GM23248 (cell line): ENCODE measurements around the gene KCNH2. TPM values are rescaled to one million over a fixed set of nuclear protein-coding genes. Genes with fewer than 3 reads are reported as not detected.

ENCODE experiments used
- DNase-seq: peaks from one replicate; pipeline ENCODE4 v3.0.0-alpha.2; 2015
- H2AFZ ChIP-seq: fragments of 200-600 bp; sonication (generic); 2 replicates; pipeline ENCODE4 v1.6.1; 2016; ENCODE audit warnings: antibody characterized with exemption
- H3F3A ChIP-seq: fragments of 200-600 bp; sonication (generic); 2 replicates; pipeline ENCODE4 v1.6.1; 2016; ENCODE audit warnings: mild to moderate bottlenecking, antibody characterized with exemption, mixed run types; ENCODE audit not compliant: insufficient read depth
- H3K27ac ChIP-seq: fragments of 200-600 bp; sonication (generic); 2 replicates; pipeline ENCODE4 v1.5.1; 2016; ENCODE audit warnings: mild to moderate bottlenecking
- H3K27me3 ChIP-seq: fragments of 200-600 bp; sonication (generic); replicated peaks from 2 replicates; pipeline ENCODE4 v1.6.1; 2016; ENCODE audit warnings: mild to moderate bottlenecking; ENCODE audit not compliant: insufficient read depth
- H3K36me3 ChIP-seq: fragments of 200-600 bp; sonication (generic); 2 replicates; pipeline ENCODE4 v1.6.1; 2016; ENCODE audit warnings: low read depth, mild to moderate bottlenecking
- H3K4me1 ChIP-seq: fragments of 200-600 bp; sonication (generic); 2 replicates; pipeline ENCODE4 v1.6.1; 2016; ENCODE audit warnings: mild to moderate bottlenecking; ENCODE audit not compliant: insufficient read depth
- H3K4me2 ChIP-seq: fragments of 200-600 bp; sonication (generic); one replicate; pipeline ENCODE4 v1.6.1; 2016; ENCODE audit warnings: mild to moderate bottlenecking; ENCODE audit not compliant: unreplicated experiment
- H3K4me3 ChIP-seq: fragments of 200-600 bp; sonication (generic); 2 replicates; pipeline ENCODE4 v1.5.1; 2016; ENCODE audit warnings: mild to moderate bottlenecking
- H3K79me2 ChIP-seq: fragments of 200-600 bp; sonication (generic); 2 replicates; pipeline ENCODE4 v1.6.1; 2016; ENCODE audit warnings: mild to moderate bottlenecking; ENCODE audit not compliant: insufficient read depth
- H3K9ac ChIP-seq: fragments of 200-600 bp; sonication (generic); 2 replicates; pipeline ENCODE4 v1.6.1; 2016; ENCODE audit warnings: mild to moderate bottlenecking
- H3K9me2 ChIP-seq: fragments of 200-600 bp; sonication (generic); 2 replicates; pipeline ENCODE4 v1.6.1; 2016; ENCODE audit warnings: mixed run types, mild to moderate bottlenecking, moderate library complexity; ENCODE audit not compliant: insufficient read depth
- H3K9me3 ChIP-seq: fragments of 200-600 bp; sonication (generic); one replicate; pipeline ENCODE4 v1.6.1; 2017; ENCODE audit warnings: low read depth
- H4K20me1 ChIP-seq: fragments of 200-600 bp; sonication (generic); 2 replicates; pipeline ENCODE4 v1.6.0; 2016; ENCODE audit not compliant: insufficient read depth
- EZH2 ChIP-seq: fragments of 200-600 bp; sonication (generic); IDR thresholded peaks from 2 replicates; pipeline ENCODE4 v1.6.1; 2018; ENCODE audit warnings: antibody characterized with exemption, mild to moderate bottlenecking; ENCODE audit not compliant: insufficient read depth, poor library complexity, severe bottlenecking
- EZH2phosphoT487 ChIP-seq: fragments of 200-600 bp; sonication (generic); IDR thresholded peaks from 2 replicates; pipeline ENCODE4 v1.6.1; 2018; ENCODE audit warnings: antibody characterized with exemption, moderate library complexity, mild to moderate bottlenecking, low read depth; ENCODE audit not compliant: insufficient read depth
- WGBS, 2 experiments: methylation state at CpG; one replicate each; pipeline ENCODE4 v1.1.6; 2015 to 2017; ENCODE audit warnings: low lambda C conversion rate in 2 of 2, low coverage in 1 of 2; ENCODE audit errors: missing lambda C conversion rate in 2 of 2; 5-methylcytosine and 5-hydroxymethylcytosine counted together
- in situ Hi-C: fragments of 300-500 bp; cut with MboI; formaldehyde crosslinking; loops from 2 replicates; pipeline ENCODE4 v1.15.0; 2020
- polyA plus RNA-seq: library from polyadenylated mRNA; unstranded; fragments of >200 nt; fragmentation: Nextera tagmentation; extraction: Ambion mirVana; gene quantifications from 2 replicates; pipeline ENCODE4 v1.2.1, GENCODE V29; 2016
- total RNA-seq: library from RNA; depleted of rRNA; stranded (reverse); fragments of >200 nt; shearing (Covaris generic); gene quantifications from 2 replicates; pipeline ENCODE4 v1.2.3, GENCODE V29; 2014

Gene KCNH2
- total and polyA plus RNA-seq, 2 experiments from 2014 or later: not detected

GRCh38 chr7:150943453-150943814 is 34.7 kb downstream of the KCNH2 start:
- in situ Hi-C loops: no loop called here
- no peak for DNase-seq
- Histone ChIP-seq H4K20me1 (no peaks in the 10 kb centered on the region), H3K9me3 (no peaks in the 10 kb centered on the region), H3K27me3 (peaks cover 13% of the 10 kb centered on the region), H3K27ac (no peak overlapping the region), H3K4me3 (no peak overlapping the region), H2AFZ (no peak overlapping the region), H3F3A (no peaks in the 10 kb centered on the region), H3K79me2 (no peaks in the 10 kb centered on the region), H3K9me2 (no peaks in the 10 kb centered on the region), H3K4me2 (no peak overlapping the region), H3K36me3 (no peaks in the 10 kb centered on the region), H3K4me1 (no peaks in the 10 kb centered on the region), H3K9ac (no peak overlapping the region)
- TF ChIP-seq EZH2: no peak
- TF ChIP-seq EZH2phosphoT487: no peak
- WGBS, 2 experiments: 58 to 59% methylated on average over 6 of the region's 6 CpGs

GRCh38 chr7:150942591-150943452 is 35.3 kb downstream of the KCNH2 start:
- Histone ChIP-seq H3K4me1 (no peaks in the 10 kb centered on the region), H3K79me2 (no peaks in the 10 kb centered on the region), H3K9me2 (no peaks in the 10 kb centered on the region), H2AFZ (no peak overlapping the region), H3K4me3 (no peak overlapping the region), H4K20me1 (no peaks in the 10 kb centered on the region), H3K9me3 (no peaks in the 10 kb centered on the region), H3K36me3 (no peaks in the 10 kb centered on the region), H3K4me2 (no peak overlapping the region), H3K27me3 (peaks cover 13% of the 10 kb centered on the region), H3K9ac (no peak overlapping the region), H3F3A (no peaks in the 10 kb centered on the region), H3K27ac (no peak overlapping the region)
- TF ChIP-seq EZH2 (no peak), EZH2phosphoT487 (no peak)
- WGBS, 2 experiments: 57 to 60% methylated on average over 13 of the region's 13 CpGs
- no peak for DNase-seq
- in situ Hi-C loops: no loop called here

GRCh38 chr7:150942001-150942590 is 36.0 kb downstream of the KCNH2 start:
- Histone ChIP-seq H3K9me3 (no peaks in the 10 kb centered on the region), H3K36me3 (no peaks in the 10 kb centered on the region), H3K27me3 (peaks cover 17% of the 10 kb centered on the region), H3K79me2 (no peaks in the 10 kb centered on the region), H3K4me3 (no peak overlapping the region), H2AFZ (no peak overlapping the region), H3F3A (no peaks in the 10 kb centered on the region), H3K27ac (no peak overlapping the region), H3K4me2 (no peak overlapping the region), H3K9me2 (no peaks in the 10 kb centered on the region), H3K9ac (no peak overlapping the region), H4K20me1 (no peaks in the 10 kb centered on the region), H3K4me1 (no peaks in the 10 kb centered on the region)
- in situ Hi-C loops: no loop called here
- DNase-seq: no peak
- TF ChIP-seq EZH2: no peak
- no peak for TF ChIP-seq EZH2phosphoT487
- WGBS, 2 experiments: 4 to 10% methylated on average over 14 of the region's 14 CpGs

- in situ Hi-C loops: no loop called here
- Histone ChIP-seq H3K9me2 (no peaks in the 10 kb centered on the region), H2AFZ (no peak overlapping the region), H3K4me3 (no peak overlapping the region), H3K9me3 (no peaks in the 10 kb centered on the region), H3F3A (no peaks in the 10 kb centered on the region), H3K79me2 (no peaks in the 10 kb centered on the region), H3K27ac (no peak overlapping the region), H4K20me1 (no peaks in the 10 kb centered on the region), H3K4me1 (no peaks in the 10 kb centered on the region), H3K9ac (no peak overlapping the region), H3K27me3 (peaks cover 14% of the 10 kb centered on the region), H3K36me3 (no peaks in the 10 kb centered on the region), H3K4me2 (no peak overlapping the region)
- DNase-seq: no peak
- WGBS, 2 experiments: 61 to 65% methylated on average over 15 of the region's 15 CpGs
- no peak for TF ChIP-seq EZH2phosphoT487
- no peak for TF ChIP-seq EZH2
Observed at GRCh38 chr7:150941351-150942000, 36.6 kb downstream of the KCNH2 start.
